Measurements from ENCODE around the gene HSBP1L1. TPM values are rescaled to one million over a fixed set of nuclear protein-coding genes. Genes with fewer than 3 reads are reported as not detected.
A peak's percentile ranks its signal among the peaks of the same experiment; 100 is the strongest.

HSBP1L1 gene
- 2.5 and 7.2 TPM in 2 replicates for total RNA-seq (ENCODE audit: low replicate concordance)

GRCh38 chr18:79964330-79965118 is at the start of gene HSBP1L1:
Gene HSBP1L1, plus strand, starts transcription at chr18:79964643. Its CDS starts 93 bp downstream, at chr18:79964736.
- DNase-seq (ENCODE audit: low read depth), result peak; percentile 25
- peak within 1 kb of the TSS; percentile 69 for H3K4me3 ChIP-seq (ENCODE audit: low read depth, low read length)
- TF ChIP-seq CTCF (IDR thresholded peaks at IDR 0.05; ENCODE audit: insufficient read depth, low read length), result peak; percentile 40

GRCh38 chr18:79915161-79916127 is 49.0 kb upstream of the HSBP1L1 start:
- DNase-seq (ENCODE audit: low read depth), result no peak
- TF ChIP-seq CTCF (IDR thresholded peaks at IDR 0.05; ENCODE audit: insufficient read depth, low read length), result no peak
- H3K4me3 ChIP-seq (ENCODE audit: low read depth, low read length), result no peak overlapping the region

- DNase-seq (ENCODE audit: low read depth), result no peak
- no peak for TF ChIP-seq CTCF (IDR thresholded peaks at IDR 0.05; ENCODE audit: insufficient read depth, low read length)
- no peak overlapping the region for H3K4me3 ChIP-seq (ENCODE audit: low read depth, low read length)
These were observed 48.3 kb upstream of the HSBP1L1 start for GRCh38 chr18:79916128-79916494.

- TF ChIP-seq CTCF (IDR thresholded peaks at IDR 0.05; ENCODE audit: insufficient read depth, low read length), result no peak
- DNase-seq (ENCODE audit: low read depth), result no peak
- no peak overlapping the region for H3K4me3 ChIP-seq (ENCODE audit: low read depth, low read length)
These were observed 47.8 kb upstream of the HSBP1L1 start for GRCh38 chr18:79916546-79917168.

GRCh38 chr18:79917169-79917852 is 47.1 kb upstream of the HSBP1L1 start:
- H3K4me3 ChIP-seq (ENCODE audit: low read depth, low read length), result no peak overlapping the region
- no peak for TF ChIP-seq CTCF (IDR thresholded peaks at IDR 0.05; ENCODE audit: insufficient read depth, low read length)
- no peak for DNase-seq (ENCODE audit: low read depth)
